GM18907 (cell line): ENCODE results near the gene LEF1.

ENCODE experiments used
- ATAC-seq: cut with Tn5 transposase; IDR thresholded peaks from one replicate; pipeline ENCODE4 v1.9.1; 2021; ENCODE audit warnings: mild to moderate bottlenecking, moderate library complexity; ENCODE audit not compliant: unreplicated experiment

The LEF1 gene

GRCh38 chr4:108114503-108114902 lies 54.2 kb downstream of the LEF1 start:
- ATAC-seq: no peak

- no peak for ATAC-seq
These were observed 55.5 kb downstream of the LEF1 start for GRCh38 chr4:108113229-108113628.

GRCh38 chr4:108111781-108112180 lies 57.0 kb downstream of the LEF1 start:
- no peak for ATAC-seq

- peak; percentile 14 for ATAC-seq
These were observed 58.3 kb downstream of the LEF1 start for GRCh38 chr4:108110450-108110849.

- ATAC-seq: peak; percentile 87
These were observed 58.7 kb downstream of the LEF1 start for GRCh38 chr4:108109997-108110416.

GRCh38 chr4:108109111-108109510 lies 59.6 kb downstream of the LEF1 start:
- ATAC-seq: no peak

GRCh38 chr4:108107729-108108382 lies 60.9 kb downstream of the LEF1 start:
- no peak for ATAC-seq

GRCh38 chr4:108107101-108107500 lies 61.6 kb downstream of the LEF1 start:
- no peak for ATAC-seq

- no peak for ATAC-seq
These were observed 62.5 kb downstream of the LEF1 start for GRCh38 chr4:108106186-108106585.

- no peak for ATAC-seq
These were observed 65.5 kb downstream of the LEF1 start for GRCh38 chr4:108103099-108103862.

- ATAC-seq: no peak
These were observed 67.9 kb downstream of the LEF1 start for GRCh38 chr4:108100827-108101226.

GRCh38 chr4:108099838-108100237 lies 68.9 kb downstream of the LEF1 start:
- no peak for ATAC-seq

GRCh38 chr4:108097990-108098553 lies 70.7 kb downstream of the LEF1 start:
- ATAC-seq: no peak

GRCh38 chr4:108094923-108095482 lies 73.7 kb downstream of the LEF1 start:
- no peak for ATAC-seq

GRCh38 chr4:108094131-108094530 lies 74.6 kb downstream of the LEF1 start:
- no peak for ATAC-seq

GRCh38 chr4:108092288-108092687 lies 76.4 kb downstream of the LEF1 start:
- ATAC-seq: no peak

GRCh38 chr4:108087293-108087967 lies 81.3 kb downstream of the LEF1 start:
- peak; percentile 71 for ATAC-seq

GRCh38 chr4:108081256-108081655 lies 87.5 kb downstream of the LEF1 start:
- ATAC-seq: no peak

GRCh38 chr4:108080747-108081146 lies 88.0 kb downstream of the LEF1 start:
- no peak for ATAC-seq

- no peak for ATAC-seq
These were observed 90.6 kb downstream of the LEF1 start for GRCh38 chr4:108078024-108078733.

GRCh38 chr4:108072300-108072699 lies 96.4 kb downstream of the LEF1 start:
- ATAC-seq: no peak
